Sigmoid colon (tissue), 4 donors: ENCODE results near the gene YES1.

Experiments used
- EP300 ChIP-seq, 4 donors: sonication (generic); formaldehyde crosslinking; IDR thresholded peaks; one replicate each; pipeline ENCODE4 v1.6.1; 2017; ENCODE audit warnings: antibody characterized with exemption in 4 of 4
- POLR2A ChIP-seq, 2 donors: fragments of 450-650 bp; IDR thresholded peaks; one replicate each; pipeline ENCODE4 v1.6.1; 2016; ENCODE audit warnings: antibody characterized with exemption in 2 of 2, mild to moderate bottlenecking in 2 of 2, moderate library complexity in 2 of 2

DNA sequence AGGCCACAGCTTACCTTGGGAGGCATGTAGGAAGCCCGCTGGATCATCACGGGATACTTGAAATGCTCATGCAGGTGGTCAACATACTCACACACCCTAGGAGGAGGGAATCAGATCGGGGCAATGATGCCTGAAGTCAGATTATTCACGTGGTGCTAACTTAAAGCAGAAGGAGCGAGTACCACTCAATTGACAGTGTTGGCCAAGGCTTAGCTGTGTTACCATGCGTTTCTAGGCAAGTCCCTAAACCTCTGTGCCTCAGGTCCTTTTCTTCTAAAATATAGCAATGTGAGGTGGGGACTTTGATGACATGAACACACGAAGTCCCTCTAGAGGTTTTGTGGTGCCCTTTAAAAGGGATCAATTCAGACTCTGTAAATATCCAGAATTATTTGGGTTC lies 136.7 kb downstream of the YES1 start:
- TF ChIP-seq POLR2A (IDR thresholded peaks at IDR 0.05), result no peak
- TF ChIP-seq EP300 (IDR thresholded peaks at IDR 0.05), result no peak
